Esophagus squamous epithelium (tissue), 5 donors: ENCODE results near the gene COG7. TPM values are rescaled to one million over a fixed set of nuclear protein-coding genes. Genes with fewer than 3 reads are reported as not detected.

Experiments used
- DNase-seq: peaks from one replicate; lab custom pipeline; 2025; lab: John Stamatoyannopoulos, UW
- H3K27ac ChIP-seq, 4 donors: fragments of 200-600 bp; sonication (generic); one replicate each; pipeline ENCODE4 v1.5.1; 2016 to 2019; ENCODE audit warnings: mild to moderate bottlenecking in 1 of 4
- H3K27me3 ChIP-seq, 4 donors: fragments of 200-600 bp; sonication (generic); 1 replicate in 3 of 4; 2 replicates in 1 of 4; pipeline versions ENCODE4 v1.5.1 to v1.6.0; 2017 to 2021; ENCODE audit warnings: antibody characterized with exemption in 1 of 4
- H3K36me3 ChIP-seq, 3 donors: fragments of 200-600 bp; sonication (generic); one replicate each; pipeline ENCODE4 v1.5.1; 2016 to 2019
- H3K4me1 ChIP-seq, 3 donors: fragments of 200-600 bp; sonication (generic); one replicate each; pipeline ENCODE4 v1.5.1; 2017 to 2019
- H3K4me3 ChIP-seq, 4 donors: fragments of 200-600 bp; sonication (generic); 1 replicate in 3 of 4; 2 replicates in 1 of 4; pipeline ENCODE4 v1.5.1; 2016 to 2019; ENCODE audit warnings: mild to moderate bottlenecking in 2 of 4, moderate library complexity in 1 of 4
- H3K9me3 ChIP-seq, 3 donors: fragments of 200-600 bp; sonication (generic); one replicate each; pipeline ENCODE4 v1.5.1; 2016 to 2019
- POLR2A ChIP-seq, 4 donors: fragments of 450-650 bp; IDR thresholded peaks; one replicate each; pipeline ENCODE4 v1.6.1; 2017; ENCODE audit warnings: antibody characterized with exemption in 4 of 4, mild to moderate bottlenecking in 4 of 4, moderate library complexity in 3 of 4
- WGBS, 2 donors: methylation state at CpG; one replicate each; pipeline ENCODE4 v1.1.5; 2018; 5-methylcytosine and 5-hydroxymethylcytosine counted together
- intact Hi-C: fragments of 100-400 bp; cut with DNase I; formaldehyde crosslinking; loops from one replicate; pipeline ENCODE4 v1.15.0; 2022
- total RNA-seq, 4 donors: library from RNA; depleted of rRNA; stranded (reverse); fragments of >200 nt; gene quantifications; one replicate each; pipeline ENCODE4 v1.1.0, GENCODE V29; 2016
- TF ChIP-seq, protein P1 (sequence below), 6 experiments: fragments of 450-650 bp in 4 of 6; fragments of 200-600 bp in 2 of 6; sonication (generic) in 2 of 6; IDR thresholded peaks; one replicate each; pipeline ENCODE4 v1.5.1; 2016 to 2019; ENCODE audit warnings: antibody characterized with exemption in 6 of 6, mild to moderate bottlenecking in 4 of 6, moderate library complexity in 4 of 6
- donor health status: DM: yes; HTN: yes; CAD: no.

Gene COG7
- total RNA-seq, 4 donors from 2014 or later: 10.4 to 17.6 (median 15.3) TPM

- no peak for TF ChIP-seq POLR2A (IDR thresholded peaks at IDR 0.05)
- TF ChIP-seq, protein P1, sequence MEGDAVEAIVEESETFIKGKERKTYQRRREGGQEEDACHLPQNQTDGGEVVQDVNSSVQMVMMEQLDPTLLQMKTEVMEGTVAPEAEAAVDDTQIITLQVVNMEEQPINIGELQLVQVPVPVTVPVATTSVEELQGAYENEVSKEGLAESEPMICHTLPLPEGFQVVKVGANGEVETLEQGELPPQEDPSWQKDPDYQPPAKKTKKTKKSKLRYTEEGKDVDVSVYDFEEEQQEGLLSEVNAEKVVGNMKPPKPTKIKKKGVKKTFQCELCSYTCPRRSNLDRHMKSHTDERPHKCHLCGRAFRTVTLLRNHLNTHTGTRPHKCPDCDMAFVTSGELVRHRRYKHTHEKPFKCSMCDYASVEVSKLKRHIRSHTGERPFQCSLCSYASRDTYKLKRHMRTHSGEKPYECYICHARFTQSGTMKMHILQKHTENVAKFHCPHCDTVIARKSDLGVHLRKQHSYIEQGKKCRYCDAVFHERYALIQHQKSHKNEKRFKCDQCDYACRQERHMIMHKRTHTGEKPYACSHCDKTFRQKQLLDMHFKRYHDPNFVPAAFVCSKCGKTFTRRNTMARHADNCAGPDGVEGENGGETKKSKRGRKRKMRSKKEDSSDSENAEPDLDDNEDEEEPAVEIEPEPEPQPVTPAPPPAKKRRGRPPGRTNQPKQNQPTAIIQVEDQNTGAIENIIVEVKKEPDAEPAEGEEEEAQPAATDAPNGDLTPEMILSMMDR (IDR thresholded peaks at IDR 0.05): no peak
- no peak for DNase-seq
- Histone ChIP-seq H3K9me3 (no peaks in the 10 kb centered on the region), H3K27me3 (no peaks in the 10 kb centered on the region), H3K27ac (no peak overlapping the region), H3K36me3 (peaks cover 42 to 100% (median 66%) of the 10 kb centered on the region in 3 donors), H3K4me1 (no peaks in the 10 kb centered on the region), H3K4me3 (no peak overlapping the region)
- intact Hi-C loops: no loop called here
- no CpG with 5 or more reads among the region's 3 CpGs for WGBS, 2 donors
These were observed 25.6 kb upstream of the COG7 start for GRCh38 chr16:23478566-23478965.

DNA sequence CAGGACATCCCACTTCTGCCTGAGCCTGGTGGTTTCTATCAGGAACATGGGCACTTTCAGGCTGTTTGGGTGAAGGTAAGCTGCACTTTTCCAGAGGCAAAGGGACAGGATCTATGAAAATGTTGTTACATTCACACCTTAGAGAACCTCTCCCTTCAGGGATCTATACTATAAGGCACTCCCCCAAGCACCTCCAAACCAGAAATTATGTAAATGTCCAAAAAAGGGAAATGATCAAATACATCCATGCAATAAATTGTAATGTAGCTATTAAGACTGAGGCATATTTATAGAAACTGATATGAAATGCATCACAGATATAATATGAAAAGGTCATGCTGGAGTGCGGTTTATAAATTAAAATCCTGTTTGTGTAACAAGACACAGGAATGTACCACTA lies 23.3 kb upstream of the COG7 start:
- intact Hi-C loops: no loop called here
- no peak overlapping the region for H3K27ac ChIP-seq
- TF ChIP-seq POLR2A (IDR thresholded peaks at IDR 0.05): no peak
- TF ChIP-seq, protein P1 (IDR thresholded peaks at IDR 0.05): no peak
- no peak overlapping the region for H3K4me3 ChIP-seq
- no peaks in the 10 kb centered on the region for H3K4me1 ChIP-seq
- DNase-seq: no peak
- no peaks in the 10 kb centered on the region for H3K9me3 ChIP-seq
- 92 to 94% methylated on average over 1 of the region's 1 CpG for WGBS, 2 donors
- H3K27me3 ChIP-seq: no peaks in the 10 kb centered on the region
- peaks cover 31 to 100% (median 68%) of the 10 kb centered on the region in 3 donors for H3K36me3 ChIP-seq

- H3K9me3 ChIP-seq: no peaks in the 10 kb centered on the region
- intact Hi-C loops: no loop called here
- 50 to 64% methylated on average over 3 to 4 of the region's 6 CpGs for WGBS, 2 donors
- H3K4me1 ChIP-seq: no peaks in the 10 kb centered on the region
- H3K4me3 ChIP-seq: no peak overlapping the region
- H3K27ac ChIP-seq: no peak overlapping the region
- no peaks in the 10 kb centered on the region for H3K27me3 ChIP-seq
- TF ChIP-seq, protein P1 (IDR thresholded peaks at IDR 0.05): no peak
- TF ChIP-seq POLR2A (IDR thresholded peaks at IDR 0.05): no peak
- no peak for DNase-seq
- H3K36me3 ChIP-seq: peaks cover 10 to 99% (median 45%) of the 10 kb centered on the region in 3 donors
These were observed 16.8 kb upstream of the COG7 start for GRCh38 chr16:23469814-23470213.

GRCh38 chr16:23466162-23466885 lies 13.3 kb upstream of the COG7 start:
- Histone ChIP-seq H3K27ac (no peak overlapping the region), H3K4me1 (peaks cover 0 to 13% (median 0%) of the 10 kb centered on the region in 3 donors), H3K27me3 (no peaks in the 10 kb centered on the region), H3K4me3 (no peak overlapping the region), H3K36me3 (peaks cover 0 to 67% (median 24%) of the 10 kb centered on the region in 3 donors), H3K9me3 (no peaks in the 10 kb centered on the region)
- 59 to 84% methylated on average over 2 to 4 of the region's 4 CpGs for WGBS, 2 donors
- intact Hi-C loops: no loop called here
- DNase-seq: no peak
- TF ChIP-seq, protein P1 (IDR thresholded peaks at IDR 0.05): no peak
- TF ChIP-seq POLR2A (IDR thresholded peaks at IDR 0.05): no peak

GRCh38 chr16:23465179-23465578 lies 12.2 kb upstream of the COG7 start:
- no peak overlapping the region for H3K27ac ChIP-seq
- TF ChIP-seq POLR2A (IDR thresholded peaks at IDR 0.05): no peak
- TF ChIP-seq, protein P1 (IDR thresholded peaks at IDR 0.05): no peak
- H3K9me3 ChIP-seq: no peaks in the 10 kb centered on the region
- DNase-seq: no peak
- peaks cover 0 to 56% (median 24%) of the 10 kb centered on the region in 3 donors for H3K36me3 ChIP-seq
- intact Hi-C loops: no loop called here
- peaks cover 0 to 13% (median 0%) of the 10 kb centered on the region in 3 donors for H3K4me1 ChIP-seq
- WGBS, 2 donors: 89 to 94% methylated on average over 1 to 2 of the region's 2 CpGs
- H3K4me3 ChIP-seq: no peak overlapping the region
- no peaks in the 10 kb centered on the region for H3K27me3 ChIP-seq
